Suprapubic skin (tissue), 4 donors: ENCODE results near the gene CLEC16A. TPM values are rescaled to one million over a fixed set of nuclear protein-coding genes. Genes with fewer than 3 reads are reported as not detected.

Source experiments
- DNase-seq, 2 donors: peaks; one replicate each; pipeline ENCODE4 v3.0.0-alpha.2; 2019; ENCODE audit warnings: low spot score in 2 of 2
- H3K27ac ChIP-seq: fragments of 200-600 bp; sonication (generic); one replicate; pipeline ENCODE4 v1.5.1; 2019
- H3K27me3 ChIP-seq: fragments of 200-600 bp; sonication (generic); one replicate; pipeline ENCODE4 v1.5.1; 2019
- H3K36me3 ChIP-seq: fragments of 200-600 bp; sonication (generic); one replicate; pipeline ENCODE4 v1.5.1; 2019
- H3K4me1 ChIP-seq: fragments of 200-600 bp; sonication (generic); one replicate; pipeline ENCODE4 v1.5.1; 2019
- H3K4me3 ChIP-seq: fragments of 200-600 bp; sonication (generic); one replicate; pipeline ENCODE4 v1.5.1; 2019; ENCODE audit warnings: mild to moderate bottlenecking
- H3K9me3 ChIP-seq: fragments of 200-600 bp; sonication (generic); one replicate; pipeline ENCODE4 v1.5.1; 2019
- CTCF ChIP-seq, 2 donors: fragments of 200-600 bp in 1 of 2; fragments of 450-650 bp in 1 of 2; sonication (generic) in 1 of 2; IDR thresholded peaks; one replicate each; pipeline ENCODE4 v1.5.1; 2016 to 2019; ENCODE audit warnings: antibody characterized with exemption in 2 of 2, mild to moderate bottlenecking in 1 of 2, moderate library complexity in 1 of 2
- EP300 ChIP-seq: sonication (generic); formaldehyde crosslinking; IDR thresholded peaks from one replicate; pipeline ENCODE4 v1.6.1; 2017; ENCODE audit warnings: antibody characterized with exemption
- POLR2A ChIP-seq, 2 donors: fragments of 450-650 bp; IDR thresholded peaks; one replicate each; pipeline ENCODE4 v1.6.1; 2017; ENCODE audit warnings: antibody characterized with exemption in 2 of 2, mild to moderate bottlenecking in 2 of 2, moderate library complexity in 2 of 2
- POLR2AphosphoS5 ChIP-seq, 3 donors: sonication (generic); formaldehyde crosslinking; IDR thresholded peaks; one replicate each; pipeline ENCODE4 v1.6.1; 2017; ENCODE audit warnings: antibody characterized with exemption in 3 of 3
- WGBS: methylation state at CpG from one replicate; pipeline ENCODE4 v1.1.5; 2018; 5-methylcytosine and 5-hydroxymethylcytosine counted together
- total RNA-seq, 4 donors: library from RNA; depleted of rRNA; stranded (reverse); fragments of >200 nt; gene quantifications; one replicate each; pipeline ENCODE4 v1.1.0, GENCODE V29; 2016

The CLEC16A gene
- total RNA-seq, 4 donors from 2014 or later: 37.2 to 62.3 (median 39.0) TPM

DNA sequence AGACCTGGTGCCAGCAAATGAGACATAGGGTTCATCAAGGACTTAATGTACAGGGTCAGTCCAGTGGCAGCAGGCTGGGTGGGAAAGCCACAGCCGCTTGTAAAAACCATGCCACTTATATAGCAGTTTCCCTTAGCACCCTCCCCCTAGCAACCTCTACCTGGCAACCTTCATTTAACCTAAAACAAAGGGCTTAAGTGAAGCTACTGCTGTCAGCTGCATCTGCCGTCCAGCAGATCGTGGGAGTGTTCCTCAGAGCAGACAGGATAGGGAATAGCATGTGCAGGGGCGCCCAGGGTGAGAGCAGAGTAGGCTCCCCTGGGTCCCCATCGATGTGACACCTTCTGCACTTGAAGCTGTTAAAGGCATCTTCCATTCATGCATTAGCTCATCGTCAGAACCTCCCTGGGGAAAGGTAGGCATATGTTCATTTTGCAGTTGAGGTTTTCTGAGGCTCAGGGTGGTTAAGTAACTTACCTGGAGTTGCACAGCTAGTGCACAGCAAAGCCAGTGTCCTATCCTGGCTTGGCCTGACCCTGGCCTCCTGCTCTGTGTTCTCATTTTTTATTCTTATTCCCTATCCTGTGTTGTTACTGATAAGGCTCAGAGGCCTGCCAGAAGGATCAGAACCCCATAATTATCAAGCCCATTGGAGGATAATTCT is 199.1 kb downstream of the CLEC16A start:
- WGBS: 95% methylated on average over 6 of the region's 6 CpGs
- TF ChIP-seq EP300 (no peak), POLR2AphosphoS5 (IDR thresholded peaks at IDR 0.05) (no peak), POLR2A (IDR thresholded peaks at IDR 0.05) (no peak), CTCF (IDR thresholded peaks at IDR 0.05) (no peak)
- no peaks in the 10 kb centered on the region for H3K27me3 ChIP-seq
- no peaks in the 10 kb centered on the region for H3K9me3 ChIP-seq
- no peak for DNase-seq
- peaks cover 37% of the 10 kb centered on the region for H3K4me1 ChIP-seq
- no peaks in the 10 kb centered on the region for H3K36me3 ChIP-seq
- no peak overlapping the region for H3K27ac ChIP-seq
- H3K4me3 ChIP-seq: no peak overlapping the region

DNA sequence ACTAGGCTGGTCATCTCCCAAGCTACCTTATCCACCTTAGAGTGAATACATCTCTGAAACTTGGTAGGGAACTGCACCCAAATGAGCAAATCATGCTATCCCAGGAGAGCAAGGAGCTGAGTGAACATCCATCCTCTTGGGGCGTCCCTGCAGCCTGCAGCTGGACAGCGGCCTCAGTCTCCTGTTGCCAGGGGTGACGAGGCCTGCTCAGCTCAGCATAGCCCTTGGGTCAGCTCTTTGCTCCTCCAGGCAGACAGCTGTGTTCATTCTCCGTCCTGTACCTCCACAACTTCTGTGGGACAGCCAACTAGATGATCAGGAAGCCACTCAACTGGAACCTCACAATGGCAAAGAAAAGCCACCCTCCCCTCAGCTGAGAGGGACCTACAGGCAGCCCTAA is 199.8 kb downstream of the CLEC16A start:
- TF ChIP-seq POLR2AphosphoS5 (IDR thresholded peaks at IDR 0.05) (no peak), CTCF (IDR thresholded peaks at IDR 0.05) (no peak), POLR2A (IDR thresholded peaks at IDR 0.05) (no peak), EP300 (no peak)
- H3K4me3 ChIP-seq: no peak overlapping the region
- no peak overlapping the region for H3K27ac ChIP-seq
- no peaks in the 10 kb centered on the region for H3K36me3 ChIP-seq
- no CpG with 5 or more reads among the region's 4 CpGs for WGBS
- no peaks in the 10 kb centered on the region for H3K9me3 ChIP-seq
- DNase-seq: no peak
- H3K4me1 ChIP-seq: peaks cover 33% of the 10 kb centered on the region
- no peaks in the 10 kb centered on the region for H3K27me3 ChIP-seq

- Histone ChIP-seq H3K27ac (no peak overlapping the region), H3K27me3 (no peaks in the 10 kb centered on the region), H3K9me3 (no peaks in the 10 kb centered on the region), H3K4me1 (peaks cover 23% of the 10 kb centered on the region), H3K4me3 (no peak overlapping the region), H3K36me3 (no peaks in the 10 kb centered on the region)
- 55% methylated on average over 9 of the region's 13 CpGs for WGBS
- TF ChIP-seq CTCF (IDR thresholded peaks at IDR 0.05) (no peak), EP300 (no peak), POLR2A (IDR thresholded peaks at IDR 0.05) (no peak), POLR2AphosphoS5 (IDR thresholded peaks at IDR 0.05) (no peak)
- DNase-seq: no peak
Observed at GRCh38 chr16:11145173-11145818, 200.9 kb downstream of the CLEC16A start.

GRCh38 chr16:11145819-11146211 is 201.5 kb downstream of the CLEC16A start:
- H3K36me3 ChIP-seq: no peaks in the 10 kb centered on the region
- no peak for DNase-seq
- TF ChIP-seq POLR2A (IDR thresholded peaks at IDR 0.05) (no peak), EP300 (no peak), CTCF (IDR thresholded peaks at IDR 0.05) (no peak), POLR2AphosphoS5 (IDR thresholded peaks at IDR 0.05) (no peak)
- no peaks in the 10 kb centered on the region for H3K9me3 ChIP-seq
- no peaks in the 10 kb centered on the region for H3K27me3 ChIP-seq
- no peak overlapping the region for H3K4me3 ChIP-seq
- 97% methylated on average over 7 of the region's 7 CpGs for WGBS
- H3K27ac ChIP-seq: no peak overlapping the region
- peaks cover 23% of the 10 kb centered on the region for H3K4me1 ChIP-seq

DNA sequence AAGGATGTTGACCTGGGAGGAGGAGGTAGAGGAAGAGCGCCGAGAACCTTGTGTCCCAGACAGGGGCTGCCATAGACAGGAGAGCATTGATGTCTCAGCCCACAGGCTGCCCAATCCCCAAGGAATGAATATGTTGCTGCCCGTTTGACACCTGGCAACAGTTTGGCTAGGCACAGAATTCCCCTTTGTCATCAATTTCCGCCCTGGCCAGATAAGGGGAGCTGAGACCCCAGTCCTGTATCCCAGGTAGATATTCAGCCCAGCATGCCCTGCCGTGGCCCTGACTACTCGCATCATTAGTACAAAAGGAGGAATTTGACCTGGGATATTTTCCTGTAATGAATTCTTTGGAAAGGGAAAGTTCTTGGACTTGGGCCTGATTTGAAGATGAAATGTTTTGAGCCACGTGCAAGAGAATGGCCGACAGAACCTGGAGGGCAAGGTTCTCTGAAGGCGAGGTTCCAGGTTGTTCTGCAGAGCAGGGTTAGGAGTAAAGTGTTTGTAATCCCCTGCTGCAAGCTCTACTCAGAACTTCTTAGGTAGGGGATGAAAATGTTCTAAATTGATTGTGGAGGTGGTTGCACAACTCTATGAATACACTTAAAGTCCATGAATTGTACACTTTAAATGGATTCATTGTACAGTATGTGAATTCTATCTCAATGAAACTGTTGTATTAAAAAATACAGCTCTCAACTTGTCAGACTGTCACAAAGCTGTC is 202.8 kb downstream of the CLEC16A start:
- H3K27ac ChIP-seq: no peak overlapping the region
- 78% methylated on average over 9 of the region's 9 CpGs for WGBS

More for the DNA sequence above, 202.8 kb downstream of the CLEC16A start:
- no peak overlapping the region for H3K4me3 ChIP-seq
- peaks cover 17% of the 10 kb centered on the region for H3K4me1 ChIP-seq
- H3K27me3 ChIP-seq: no peaks in the 10 kb centered on the region
- DNase-seq: no peak
- TF ChIP-seq POLR2AphosphoS5 (IDR thresholded peaks at IDR 0.05): no peak
- no peaks in the 10 kb centered on the region for H3K36me3 ChIP-seq
- no peaks in the 10 kb centered on the region for H3K9me3 ChIP-seq
